ENCODE data around the gene RBFOX1. TPM values are rescaled to one million over a fixed set of nuclear protein-coding genes. Genes with fewer than 3 reads are reported as not detected.

Gene RBFOX1
- total RNA-seq (not detected), polyA plus RNA-seq (under 1 TPM in 1 of 2 donors, not detected in 1; 0.25 TPM)
- long read RNA-seq, donor 1, result 0 reads
- long read RNA-seq, donor 2, partial matches to known transcripts, result 0 of 1 reads
- long read RNA-seq, donor 2, other reads (novel, unspliced or antisense), result 1 of 1 reads

DNA sequence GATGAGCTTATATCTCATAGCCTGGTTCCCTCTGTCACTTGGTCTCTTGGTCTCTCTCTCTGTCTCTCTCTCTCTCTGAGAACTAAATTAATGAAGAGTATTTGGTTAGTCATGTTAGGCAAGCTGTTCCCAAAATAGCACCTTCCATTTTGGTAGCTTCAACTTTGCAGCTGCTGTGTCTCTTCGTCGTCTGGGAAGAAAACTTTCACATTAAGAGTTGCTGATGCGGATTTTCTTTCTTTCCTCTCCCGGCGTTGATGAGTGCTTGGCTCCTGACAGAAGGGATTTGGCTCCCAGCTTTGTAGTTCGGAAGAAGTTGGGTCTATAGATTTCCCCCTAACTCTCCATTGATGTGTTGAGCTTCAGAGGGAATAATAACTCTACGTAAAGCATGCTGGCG lies at the start of gene RBFOX1:
Gene RBFOX1 (plus strand): TSS at position 235 of the 400 bp plus-strand sequence.
- H3K4me1 ChIP-seq (ENCODE audit: control insufficient read depth in 1 of 2, insufficient read depth in 2 of 2, low read length in 2 of 2), result no peaks in the 10 kb centered on the region
- 7 to 27% methylated on average over 8 of the region's 8 CpGs for WGBS, 2 donors
- H3K9me3 ChIP-seq (ENCODE audit: control insufficient read depth, low read length), result no peaks in the 10 kb centered on the region
- H3K27ac ChIP-seq (ENCODE audit: low read depth in 1 of 2, low read length in 2 of 2), result no peak within 1 kb of the TSS
- no peak for DNase-seq
- no peaks in the 10 kb centered on the region for H3K27me3 ChIP-seq (ENCODE audit: control insufficient read depth in 1 of 2, insufficient read depth in 2 of 2, low read length in 1 of 2)
- intact Hi-C loops (cut with DNase I), result no loop called here
- no peaks in the 10 kb centered on the region for H3K36me3 ChIP-seq (ENCODE audit: control insufficient read depth in 1 of 2, insufficient read depth in 2 of 2, low read length in 1 of 2)
- no peak for ATAC-seq (ENCODE audit: low FRiP score)
- no peak within 1 kb of the TSS for H3K4me3 ChIP-seq (ENCODE audit: low read length in 2 of 2)

DNA sequence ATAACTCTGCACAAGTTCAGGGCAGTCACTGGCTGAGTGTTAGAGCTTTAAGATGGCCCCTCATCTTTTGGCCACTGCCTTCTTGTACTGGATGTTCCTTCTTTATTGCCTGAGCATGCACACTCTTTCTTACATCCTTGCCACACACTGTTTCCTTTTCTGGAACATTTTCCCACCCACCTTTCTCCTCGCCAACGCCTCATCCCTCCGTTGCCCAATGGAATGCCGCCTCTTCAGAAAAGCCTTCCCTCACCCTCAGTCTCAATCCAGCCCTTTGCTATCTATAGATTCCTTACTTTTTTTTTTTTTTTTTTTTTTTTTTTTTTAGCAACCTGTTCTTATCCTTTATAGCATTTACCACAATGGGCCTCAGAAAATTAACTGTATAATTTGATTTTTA lies 47.9 kb upstream of the RBFOX1 start:
- no peak overlapping the region for H3K4me3 ChIP-seq (ENCODE audit: low read length in 2 of 2)
- H3K9me3 ChIP-seq (ENCODE audit: control insufficient read depth, low read length), result peaks cover 2% of the 10 kb centered on the region
- no peaks in the 10 kb centered on the region for H3K27me3 ChIP-seq (ENCODE audit: control insufficient read depth in 1 of 2, insufficient read depth in 2 of 2, low read length in 1 of 2)
- no peak for DNase-seq
- WGBS, 2 donors, result 88 to 95% methylated on average over 4 of the region's 4 CpGs
- ATAC-seq (ENCODE audit: low FRiP score), result no peak
- H3K4me1 ChIP-seq (ENCODE audit: control insufficient read depth in 1 of 2, insufficient read depth in 2 of 2, low read length in 2 of 2), result no peaks in the 10 kb centered on the region
- no peak overlapping the region for H3K27ac ChIP-seq (ENCODE audit: low read depth in 1 of 2, low read length in 2 of 2)
- no peaks in the 10 kb centered on the region for H3K36me3 ChIP-seq (ENCODE audit: control insufficient read depth in 1 of 2, insufficient read depth in 2 of 2, low read length in 1 of 2)
- intact Hi-C loops (cut with DNase I), result no loop called here

DNA sequence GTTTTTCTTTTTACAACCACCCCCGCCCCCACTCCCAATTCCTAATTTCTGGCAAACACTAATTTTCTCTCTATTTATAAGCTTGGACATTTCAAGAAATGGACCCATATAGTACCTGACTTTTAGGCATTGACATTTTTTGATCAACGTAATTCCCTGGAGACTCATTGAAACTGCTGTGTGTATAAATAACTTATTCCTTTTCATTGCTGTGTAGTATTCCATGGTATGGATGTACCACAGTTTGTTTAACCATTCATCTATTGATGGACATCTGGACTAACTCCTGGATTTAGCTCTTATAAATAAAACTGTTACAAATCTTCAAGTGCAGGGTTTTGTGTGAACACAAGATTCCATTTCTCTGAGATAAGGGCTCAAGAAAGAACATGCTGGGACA lies 47.1 kb upstream of the RBFOX1 start:
- intact Hi-C loops (cut with DNase I), result no loop called here
- no peak for DNase-seq
- 84 to 89% methylated on average over 2 of the region's 2 CpGs for WGBS, 2 donors
- H3K9me3 ChIP-seq (ENCODE audit: control insufficient read depth, low read length), result peaks cover 2% of the 10 kb centered on the region
- ATAC-seq (ENCODE audit: low FRiP score), result no peak
- no peaks in the 10 kb centered on the region for H3K27me3 ChIP-seq (ENCODE audit: control insufficient read depth in 1 of 2, insufficient read depth in 2 of 2, low read length in 1 of 2)
- H3K27ac ChIP-seq (ENCODE audit: low read depth in 1 of 2, low read length in 2 of 2), result no peak overlapping the region
- H3K4me3 ChIP-seq (ENCODE audit: low read length in 2 of 2), result no peak overlapping the region
- no peaks in the 10 kb centered on the region for H3K4me1 ChIP-seq (ENCODE audit: control insufficient read depth in 1 of 2, insufficient read depth in 2 of 2, low read length in 2 of 2)
- no peaks in the 10 kb centered on the region for H3K36me3 ChIP-seq (ENCODE audit: control insufficient read depth in 1 of 2, insufficient read depth in 2 of 2, low read length in 1 of 2)

DNA sequence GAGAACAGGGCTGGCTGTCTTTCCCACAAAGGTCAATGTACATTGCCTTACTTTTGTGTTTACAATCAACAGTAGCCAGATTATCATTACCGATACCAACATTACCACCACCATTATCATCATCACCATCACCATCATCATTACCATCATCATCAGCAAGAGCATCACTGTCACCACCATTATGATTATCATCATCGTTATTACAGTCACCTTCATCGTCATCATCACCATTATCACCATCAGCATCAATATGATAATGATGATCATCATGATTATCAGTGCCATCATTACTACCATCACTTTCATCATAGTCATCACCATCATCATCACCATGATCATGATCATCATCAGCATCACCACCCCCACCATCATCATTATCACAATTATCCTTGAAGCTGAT lies 43.3 kb upstream of the RBFOX1 start:
- ATAC-seq (ENCODE audit: low FRiP score), result no peak
- Histone ChIP-seq H3K36me3 (ENCODE audit: control insufficient read depth in 1 of 2, insufficient read depth in 2 of 2, low read length in 1 of 2) (no peaks in the 10 kb centered on the region), H3K9me3 (ENCODE audit: control insufficient read depth, low read length) (no peaks in the 10 kb centered on the region), H3K4me3 (ENCODE audit: low read length in 2 of 2) (no peak overlapping the region), H3K27ac (ENCODE audit: low read depth in 1 of 2, low read length in 2 of 2) (no peak overlapping the region), H3K27me3 (ENCODE audit: control insufficient read depth in 1 of 2, insufficient read depth in 2 of 2, low read length in 1 of 2) (no peaks in the 10 kb centered on the region), H3K4me1 (ENCODE audit: control insufficient read depth in 1 of 2, insufficient read depth in 2 of 2, low read length in 2 of 2) (no peaks in the 10 kb centered on the region)
- intact Hi-C loops (cut with DNase I), result no loop called here
- WGBS, 2 donors, result 93 to 95% methylated on average over 3 of the region's 3 CpGs
- no peak for DNase-seq

DNA sequence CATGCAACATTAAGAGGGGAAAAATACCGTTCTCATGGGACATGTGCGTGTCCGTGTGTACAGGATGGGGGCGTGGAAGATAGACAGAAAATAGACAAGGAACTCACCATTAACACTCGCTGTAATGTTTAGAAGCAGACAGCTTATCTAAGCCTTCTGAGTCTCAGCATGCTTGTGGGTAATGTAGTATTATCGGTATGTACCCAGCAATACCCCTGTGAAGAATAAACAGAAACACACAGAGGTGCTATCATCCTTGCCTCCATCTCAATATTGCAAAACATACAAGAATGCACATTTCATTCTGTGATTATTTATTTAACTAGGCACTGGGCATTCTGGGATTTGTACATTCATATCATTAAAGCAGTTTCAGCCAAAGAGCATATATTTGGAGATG lies 42.0 kb upstream of the RBFOX1 start:
- Histone ChIP-seq H3K4me1 (ENCODE audit: control insufficient read depth in 1 of 2, insufficient read depth in 2 of 2, low read length in 2 of 2) (no peaks in the 10 kb centered on the region), H3K27ac (ENCODE audit: low read depth in 1 of 2, low read length in 2 of 2) (no peak overlapping the region), H3K27me3 (ENCODE audit: control insufficient read depth in 1 of 2, insufficient read depth in 2 of 2, low read length in 1 of 2) (no peaks in the 10 kb centered on the region), H3K4me3 (ENCODE audit: low read length in 2 of 2) (no peak overlapping the region), H3K36me3 (ENCODE audit: control insufficient read depth in 1 of 2, insufficient read depth in 2 of 2, low read length in 1 of 2) (no peaks in the 10 kb centered on the region), H3K9me3 (ENCODE audit: control insufficient read depth, low read length) (no peaks in the 10 kb centered on the region)
- intact Hi-C loops (cut with DNase I), result no loop called here
- 85 to 86% methylated on average over 6 of the region's 6 CpGs for WGBS, 2 donors
- DNase-seq (no peak), ATAC-seq (ENCODE audit: low FRiP score) (no peak)

DNA sequence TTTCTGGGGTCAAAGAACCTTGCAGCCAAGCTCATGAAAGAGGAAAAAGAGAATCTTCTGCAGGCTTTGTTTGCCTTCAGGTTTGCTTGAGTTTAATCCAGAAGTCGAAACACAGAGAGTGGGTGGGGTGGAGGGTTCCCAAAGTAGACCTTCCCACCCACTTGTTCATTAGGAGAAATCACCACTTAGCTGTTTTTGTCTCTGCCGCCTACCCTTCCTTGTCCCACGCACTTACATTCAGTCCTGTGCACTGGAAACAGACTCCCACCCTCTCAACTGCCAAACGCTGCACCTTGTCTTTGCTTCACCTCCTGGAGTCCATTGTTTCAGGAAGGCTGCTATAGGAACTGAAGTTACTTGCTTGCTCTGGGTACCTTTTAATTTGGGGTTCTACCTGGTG lies 38.6 kb upstream of the RBFOX1 start:
- H3K27ac ChIP-seq (ENCODE audit: low read depth in 1 of 2, low read length in 2 of 2), result no peak overlapping the region
- no peak overlapping the region for H3K4me3 ChIP-seq (ENCODE audit: low read length in 2 of 2)
- intact Hi-C loops (cut with DNase I), result no loop called here
- no peak for DNase-seq
- ATAC-seq (ENCODE audit: low FRiP score), result no peak
- H3K9me3 ChIP-seq (ENCODE audit: control insufficient read depth, low read length), result no peaks in the 10 kb centered on the region
- no peaks in the 10 kb centered on the region for H3K27me3 ChIP-seq (ENCODE audit: control insufficient read depth in 1 of 2, insufficient read depth in 2 of 2, low read length in 1 of 2)
- no peaks in the 10 kb centered on the region for H3K36me3 ChIP-seq (ENCODE audit: control insufficient read depth in 1 of 2, insufficient read depth in 2 of 2, low read length in 1 of 2)
- H3K4me1 ChIP-seq (ENCODE audit: control insufficient read depth in 1 of 2, insufficient read depth in 2 of 2, low read length in 2 of 2), result no peaks in the 10 kb centered on the region
- 75 to 81% methylated on average over 4 of the region's 4 CpGs for WGBS, 2 donors

DNA sequence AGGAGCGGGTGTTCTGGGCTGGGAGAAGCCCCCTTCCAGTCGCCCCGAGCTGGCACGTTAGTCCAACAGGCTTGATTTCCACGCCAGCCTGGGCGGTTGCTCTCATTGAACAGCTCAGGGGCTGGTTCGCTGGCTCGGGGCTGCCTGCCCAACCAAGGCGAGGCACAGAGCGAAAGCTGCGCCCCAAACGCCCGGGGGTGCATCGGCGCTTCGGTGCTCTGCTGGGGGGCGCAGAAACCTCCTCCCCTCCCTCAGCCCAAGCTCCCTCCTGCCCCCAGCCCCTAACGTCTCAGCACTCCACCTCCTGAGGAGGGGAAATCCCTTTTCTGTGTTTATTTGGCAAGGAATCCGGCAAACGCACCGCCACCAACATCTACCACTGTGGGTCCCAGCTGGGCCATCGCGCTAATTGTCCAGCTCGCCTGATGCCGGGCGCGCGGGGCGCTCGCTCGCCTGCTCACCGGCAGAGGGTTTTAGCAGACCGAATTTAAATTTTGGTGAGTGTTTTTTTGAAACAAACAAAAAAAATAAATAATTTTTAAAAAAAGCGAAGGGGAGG lies 29.5 kb upstream of the RBFOX1 start:
- Histone ChIP-seq H3K36me3 (ENCODE audit: control insufficient read depth in 1 of 2, insufficient read depth in 2 of 2, low read length in 1 of 2) (no peaks in the 10 kb centered on the region), H3K27me3 (ENCODE audit: control insufficient read depth in 1 of 2, insufficient read depth in 2 of 2, low read length in 1 of 2) (no peaks in the 10 kb centered on the region), H3K27ac (ENCODE audit: low read depth in 1 of 2, low read length in 2 of 2) (no peak overlapping the region), H3K4me3 (ENCODE audit: low read length in 2 of 2) (no peak overlapping the region), H3K4me1 (ENCODE audit: control insufficient read depth in 1 of 2, insufficient read depth in 2 of 2, low read length in 2 of 2) (no peaks in the 10 kb centered on the region), H3K9me3 (ENCODE audit: control insufficient read depth, low read length) (no peaks in the 10 kb centered on the region)
- no peak for ATAC-seq (ENCODE audit: low FRiP score)
- intact Hi-C loops (cut with DNase I), result no loop called here
- DNase-seq, result no peak
- WGBS, 2 donors, result 1 to 2% methylated on average over 30 to 34 of the region's 34 CpGs

DNA sequence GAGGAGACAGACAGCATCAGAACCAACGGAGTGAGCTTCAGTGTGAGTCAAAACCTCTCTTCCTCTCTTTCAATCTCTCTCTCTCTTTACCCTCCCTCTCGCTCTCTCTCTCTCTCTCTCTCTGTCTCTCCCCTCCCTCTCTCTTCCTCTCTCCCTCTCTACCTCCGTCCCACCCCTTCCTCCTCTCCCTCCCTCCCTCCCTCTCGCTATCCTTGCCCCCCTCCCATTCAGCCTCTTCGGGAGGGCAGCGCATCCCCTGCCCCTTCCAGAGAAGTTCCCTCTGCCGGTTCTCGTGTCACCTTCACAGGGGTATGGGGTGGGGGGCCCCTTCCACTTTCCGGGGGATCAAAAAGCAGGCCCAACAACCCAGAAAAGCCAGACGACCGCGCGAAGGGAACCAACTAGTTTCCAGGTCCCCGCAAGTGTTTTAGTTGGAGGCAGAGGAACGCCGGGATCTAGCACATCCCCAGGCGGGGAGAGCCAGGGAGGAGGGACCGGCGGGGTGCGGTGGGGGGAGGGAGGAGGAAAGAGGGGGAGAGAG lies 28.9 kb upstream of the RBFOX1 start:
- DNase-seq (no peak), ATAC-seq (ENCODE audit: low FRiP score) (no peak)
- H3K36me3 ChIP-seq (ENCODE audit: control insufficient read depth in 1 of 2, insufficient read depth in 2 of 2, low read length in 1 of 2), result no peaks in the 10 kb centered on the region
- H3K9me3 ChIP-seq (ENCODE audit: control insufficient read depth, low read length), result no peaks in the 10 kb centered on the region
- H3K27ac ChIP-seq (ENCODE audit: low read depth in 1 of 2, low read length in 2 of 2), result no peak overlapping the region
- no peak overlapping the region for H3K4me3 ChIP-seq (ENCODE audit: low read length in 2 of 2)
- no peaks in the 10 kb centered on the region for H3K4me1 ChIP-seq (ENCODE audit: control insufficient read depth in 1 of 2, insufficient read depth in 2 of 2, low read length in 2 of 2)
- intact Hi-C loops (cut with DNase I), result no loop called here
- WGBS, 2 donors, result 1% methylated on average over 18 to 20 of the region's 20 CpGs
- H3K27me3 ChIP-seq (ENCODE audit: control insufficient read depth in 1 of 2, insufficient read depth in 2 of 2, low read length in 1 of 2), result no peaks in the 10 kb centered on the region

DNA sequence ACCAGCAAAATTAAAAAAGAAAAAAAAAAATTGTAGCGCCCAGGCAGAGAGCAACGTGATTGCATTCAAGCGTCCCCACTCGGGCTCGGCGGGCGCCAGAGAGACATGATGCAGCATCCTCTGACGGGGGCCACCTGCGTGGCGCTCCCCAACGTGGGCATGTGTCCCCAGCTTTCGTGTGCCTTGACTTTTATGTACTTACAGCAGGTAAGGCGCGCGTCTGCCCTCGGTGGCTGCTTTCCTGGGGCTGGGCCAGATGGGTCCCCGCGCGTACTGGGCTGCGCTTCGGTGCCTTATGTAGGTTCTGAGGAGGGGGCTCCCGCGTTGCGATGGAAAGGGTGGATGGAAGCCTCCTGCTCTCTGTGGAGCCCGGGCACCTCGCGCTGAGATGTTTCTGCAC lies 28.4 kb upstream of the RBFOX1 start:
- WGBS, 2 donors, result 1 to 2% methylated on average over 27 of the region's 27 CpGs
- Histone ChIP-seq H3K4me3 (ENCODE audit: low read length in 2 of 2) (no peak overlapping the region), H3K27me3 (ENCODE audit: control insufficient read depth in 1 of 2, insufficient read depth in 2 of 2, low read length in 1 of 2) (peaks cover 0 to 1% of the 10 kb centered on the region in 2 donors), H3K9me3 (ENCODE audit: control insufficient read depth, low read length) (no peaks in the 10 kb centered on the region), H3K36me3 (ENCODE audit: control insufficient read depth in 1 of 2, insufficient read depth in 2 of 2, low read length in 1 of 2) (no peaks in the 10 kb centered on the region), H3K27ac (ENCODE audit: low read depth in 1 of 2, low read length in 2 of 2) (no peak overlapping the region), H3K4me1 (ENCODE audit: control insufficient read depth in 1 of 2, insufficient read depth in 2 of 2, low read length in 2 of 2) (no peaks in the 10 kb centered on the region)
- intact Hi-C loops (cut with DNase I), result no loop called here
- no peak for ATAC-seq (ENCODE audit: low FRiP score)
- DNase-seq, result no peak

Data from aorta (tissue), 5 donors.